GM12878 (cell line): ENCODE results near the gene INTS7. TPM values are rescaled to one million over a fixed set of nuclear protein-coding genes. Genes with fewer than 3 reads are reported as not detected.

Experiments used
- ATAC-seq: fragments of 200-7000 bp; cut with Tn5 transposase; 3 replicates; pipeline ENCODE4 v1.9.1; 2020; ENCODE audit warnings: mild to moderate bottlenecking, moderate library complexity
- BruUV-seq: library from RNA; stranded (reverse); fragments of 400-500 nt; replicated peaks from 2 replicates; lab custom pipeline; 2021; lab: Mats Ljungman, UMichigan
- CTCF ChIA-PET: fragments of 300-600 bp; sonication (Branson Sonifier 250); formaldehyde crosslinking; extraction: SDS; loops from one replicate; lab custom pipeline; 2021; ENCODE audit warnings: inconsistent platforms; lab: Yijun Ruan, JAX
- POLR2A ChIA-PET: fragments of 350-600 bp; formaldehyde crosslinking; extraction: SDS; loops from one replicate; lab custom pipeline; 2021; ENCODE audit warnings: inconsistent platforms; lab: Charles Lee
- RAD21 ChIA-PET: fragments of 300-600 bp; sonication (Branson Sonifier 250); formaldehyde crosslinking; loops from one replicate; lab custom pipeline; 2023; ENCODE audit warnings: antibody characterized with exemption; ENCODE audit not compliant: unreplicated experiment; lab: Charles Lee
- SMC1A ChIA-PET: fragments of 300-600 bp; sonication (Branson Sonifier 250); formaldehyde crosslinking; loops from one replicate; lab custom pipeline; 2023; ENCODE audit not compliant: unreplicated experiment, uncharacterized antibody; lab: Charles Lee
- DNase-seq: peaks from one replicate; pipeline ENCODE4 v3.0.0-alpha.2; 2011; ENCODE audit warnings: low read depth, low spot score
- FAIRE-seq: peaks from 3 replicates; lab custom pipeline; 2011; peaks lifted over from hg19 to GRCh38; lab: Jason Lieb, UNC
- H2AFZ ChIP-seq: 2 replicates; pipeline ENCODE4 v1.6.0; 2011; ENCODE audit warnings: low read depth, low read length, control low read depth; ENCODE audit not compliant: control insufficient read depth
- H3K27ac ChIP-seq: 2 replicates; pipeline ENCODE4 v1.5.1; 2011; ENCODE audit warnings: control low read depth; ENCODE audit not compliant: control insufficient read depth, insufficient read depth
- H3K27me3 ChIP-seq, 2 experiments: replicated peaks in 1 of 2; 2 replicates each; pipeline versions ENCODE4 v1.6.0 to v1.6.1; 2011; ENCODE audit warnings: low read length in 1 of 2; ENCODE audit not compliant: control insufficient read depth in 2 of 2, insufficient read depth in 2 of 2
- H3K36me3 ChIP-seq, 2 experiments: 2 replicates each; pipeline ENCODE4 v1.5.1; 2011; ENCODE audit warnings: low read length in 1 of 2; ENCODE audit not compliant: control insufficient read depth in 2 of 2, insufficient read depth in 2 of 2
- H3K4me1 ChIP-seq: 2 replicates; pipeline ENCODE4 v1.6.1; 2011; ENCODE audit warnings: mild to moderate bottlenecking, low read length, moderate library complexity, mixed read lengths; ENCODE audit not compliant: control insufficient read depth, insufficient read depth
- H3K4me2 ChIP-seq: 2 replicates; pipeline ENCODE4 v1.6.0; 2011; ENCODE audit warnings: control low read depth; ENCODE audit not compliant: control insufficient read depth, insufficient read depth
- H3K4me3 ChIP-seq: fragments of 200-600 bp; sonication (generic); 2 replicates; pipeline ENCODE4 v1.5.1; 2016
- H3K79me2 ChIP-seq: 2 replicates; pipeline ENCODE4 v1.6.0; 2011; ENCODE audit warnings: low read length; ENCODE audit not compliant: control insufficient read depth, insufficient read depth
- H3K9ac ChIP-seq: 2 replicates; pipeline ENCODE4 v1.8.0; 2011; ENCODE audit warnings: low read length, control low read depth, mixed read lengths; ENCODE audit not compliant: control insufficient read depth, insufficient read depth
- H3K9me3 ChIP-seq: replicated peaks from 3 replicates; pipeline ENCODE4 v1.5.1; 2011; ENCODE audit warnings: mild to moderate bottlenecking, low read length; ENCODE audit not compliant: control insufficient read depth, insufficient read depth
- H4K20me1 ChIP-seq: 2 replicates; pipeline ENCODE4 v1.6.0; 2011; ENCODE audit not compliant: control insufficient read depth, insufficient read depth
- ATF7 ChIP-seq: fragments of 450-650 bp; IDR thresholded peaks from 2 replicates; pipeline ENCODE4 v1.6.1; 2016; ENCODE audit warnings: low read depth, mild to moderate bottlenecking
- EED ChIP-seq: sonication (generic); IDR thresholded peaks from 2 replicates; pipeline ENCODE4 v1.6.1; 2016; ENCODE audit warnings: antibody characterized with exemption, low read depth
- EGR1 ChIP-seq, 2 experiments: IDR thresholded peaks; 1 replicate in 1 of 2; 2 replicates in 1 of 2; pipeline ENCODE4 v1.6.1; 2011 to 2012; ENCODE audit warnings: low read depth in 2 of 2, low read length in 2 of 2, borderline replicate concordance in 1 of 2, mild to moderate bottlenecking in 1 of 2, moderate library complexity in 1 of 2
- ETV6 ChIP-seq, 2 experiments: fragments of 450-650 bp in 1 of 2; IDR thresholded peaks in 1 of 2; conservative IDR thresholded peaks in 1 of 2; 2 replicates each; pipeline ENCODE4 v1.6.1; 2014; ENCODE audit warnings: antibody characterized with exemption in 1 of 2, borderline replicate concordance in 1 of 2, low read depth in 1 of 2, mild to moderate bottlenecking in 1 of 2, moderate library complexity in 1 of 2
- HSF1 ChIP-seq: fragments of 150-350 bp; IDR thresholded peaks from 2 replicates; pipeline ENCODE4 v1.6.1; 2014; ENCODE audit warnings: mild to moderate bottlenecking, low read depth, low read length
- IRF3 ChIP-seq: fragments of 450-650 bp; IDR thresholded peaks from 2 replicates; pipeline ENCODE4 v1.6.1; 2014; ENCODE audit warnings: mild to moderate bottlenecking
- RBBP5 ChIP-seq: fragments of 200-600 bp; sonication (generic); conservative IDR thresholded peaks from 2 replicates; pipeline ENCODE4 v1.6.1; 2016
- RELA ChIP-seq: fragments of 450-650 bp; IDR thresholded peaks from 2 replicates; pipeline ENCODE4 v1.8.0; 2014; ENCODE audit warnings: borderline replicate concordance; ENCODE audit not compliant: partially characterized antibody
- RFX5 ChIP-seq: IDR thresholded peaks from 2 replicates; pipeline ENCODE4 v1.6.1; 2011; ENCODE audit warnings: low read depth, low read length, improper control_type of control experiment
- SPI1 ChIP-seq: IDR thresholded peaks from 2 replicates; pipeline ENCODE4 v1.6.1; 2011; ENCODE audit warnings: low read depth, mild to moderate bottlenecking, low read length, moderate library complexity, borderline replicate concordance; ENCODE audit not compliant: insufficient read depth
- SREBF1 ChIP-seq: IDR thresholded peaks from 2 replicates; pipeline ENCODE4 v1.6.1; 2012; ENCODE audit warnings: mild to moderate bottlenecking, low read length
- STAT3 ChIP-seq: IDR thresholded peaks from 2 replicates; pipeline ENCODE4 v1.6.1; 2011; ENCODE audit warnings: low read depth, low read length, improper control_type of control experiment
- TARDBP ChIP-seq: IDR thresholded peaks from 2 replicates; pipeline ENCODE4 v1.6.1; 2016; ENCODE audit warnings: borderline replicate concordance
- ZBTB4 ChIP-seq: fragments of 450-650 bp; formaldehyde crosslinking; IDR thresholded peaks from 2 replicates; pipeline ENCODE4 v1.4.0; 2022; ENCODE audit warnings: mild to moderate bottlenecking, moderate library complexity
- ZNF207 ChIP-seq: fragments of 450-650 bp; IDR thresholded peaks from 2 replicates; pipeline ENCODE4 v1.6.1; 2014; ENCODE audit warnings: antibody characterized with exemption, mild to moderate bottlenecking, borderline replicate concordance
- ZNF24 ChIP-seq: fragments of 450-650 bp; IDR thresholded peaks from 2 replicates; pipeline ENCODE4 v1.6.1; 2017; ENCODE audit warnings: antibody characterized with exemption, mild to moderate bottlenecking
- WGBS: methylation state at CpG from one replicate; pipeline ENCODE4 v1.1.6; 2016; ENCODE audit warnings: low lambda C conversion rate; ENCODE audit not compliant: insufficient replicate concordance, insufficient coverage; ENCODE audit errors: missing lambda C conversion rate; 5-methylcytosine and 5-hydroxymethylcytosine counted together
- in situ Hi-C: fragments of 300-500 bp; cut with MboI; formaldehyde crosslinking; loops from 9 replicates; pipeline ENCODE4 v1.14.3; 2018; ENCODE audit warnings: mixed read lengths
- intact Hi-C: fragments of 100-400 bp; cut with micrococcal nuclease; formaldehyde crosslinking; loops from one replicate; pipeline ENCODE4 v1.14.2; 2022; ENCODE audit not compliant: unreplicated experiment
- polyA plus RNA-seq, 11 experiments: library from polyadenylated mRNA; depleted of rRNA in 4 of 11; unstranded in 6 of 11; stranded (reverse) in 5 of 11; fragments of >200 nt; fragmentation: Nextera tagmentation in 4 of 11; fragmentation: Illumina TruSeq in 1 of 11; extraction: Ambion mirVana in 4 of 11; extraction: Trizol in 1 of 11; gene quantifications; 1 replicate in 1 of 11; 2 replicates in 10 of 11; pipeline versions ENCODE4 v1.2.1 to v1.2.3, GENCODE V29; 2011 to 2016; ENCODE audit warnings: inconsistent platforms in 2 of 11, missing spikeins in 2 of 11, low read depth in 1 of 11
- total RNA-seq, 4 experiments: library from RNA; depleted of rRNA in 3 of 4; stranded (reverse); fragments of >200 nt in 3 of 4; fragmentation: Illumina TruSeq in 1 of 4; extraction: Trizol in 1 of 4; gene quantifications; 2 replicates each; pipeline versions ENCODE4 v1.2.1 to v1.2.3, GENCODE V29; 2013 to 2021

The INTS7 gene
- total and polyA plus RNA-seq, 10 of the 15 experiments (the other 5 are each of a cell fraction or from before 2014, with no cell fraction given): 17.1 to 49.1 (median 26.8) TPM

- Histone ChIP-seq H4K20me1 (no peaks in the 10 kb centered on the region), H3K27ac (peak overlapping the region; percentile 68), H3K27me3 (no peaks in the 10 kb centered on the region), H2AFZ (peak overlapping the region; percentile 46), H3K4me3 (peak overlapping the region; percentile 24; the same call in 1 of the 2 replicates), H3K36me3 (no peaks in the 10 kb centered on the region), H3K4me1 (peaks cover 62% of the 10 kb centered on the region), H3K9me3 (no peaks in the 10 kb centered on the region), H3K4me2 (peak overlapping the region; percentile 43), H3K9ac (peak overlapping the region; percentile 24; the same call in 1 of the 2 replicates), H3K79me2 (no peaks in the 10 kb centered on the region; the same call in 1 of the 2 replicates)
- ATAC-seq: peak; percentile 84
- ChIA-PET POLR2A (interaction anchor here (0.8 to 2.3 kb wide), 6 partner anchors 16 to 253 kb away, joined by 3 to 12 read pairs (median 3); no protein-coding TSS in a partner anchor), CTCF (interaction anchor here (1.0 to 3.3 kb wide), 5 partner anchors 16 to 255 kb away, joined by 3 to 26 read pairs (median 5); partner anchors contain the start of genes DTL and INTS7), RAD21 (interaction anchor here (0.9 to 2.6 kb wide), 8 partner anchors 17 to 255 kb away, joined by 3 to 54 read pairs (median 10); partner anchors contain the start of genes DTL and INTS7), SMC1A (interaction anchor here (0.5 to 3.7 kb wide), 20 partner anchors 17 to 322 kb away, joined by 3 to 30 read pairs (median 4); partner anchors contain the start of genes DTL and INTS7)
- WGBS: 0% methylated on average over 6 of the region's 6 CpGs
- in situ Hi-C loops (loop anchor here (5.0 kb wide), 2 partner anchors 103 to 238 kb away; partner anchors contain the start of gene LPGAT1), intact Hi-C loops (loop anchor here (5.0 kb wide), 4 partner anchors 48 to 253 kb away; no protein-coding TSS in a partner anchor)
- DNase-seq: peak; percentile 97
- no TSS peak for BruUV-seq
- FAIRE-seq: peak; percentile 83
- TF ChIP-seq SREBF1 (0 out of 2 replicates have a peak, but pooled peaks have one; percentile 28), SPI1 (peak; percentile 43; the same call in 1 of the 2 replicates), RELA (peak; percentile 86), TARDBP (peak; percentile 23; the same call in 1 of the 2 replicates), RBBP5 (no peak), EGR1 (IDR thresholded peaks at IDR 0.05; ENCODE audit: borderline replicate concordance in 1 of 2, low read depth in 2 of 2, low read length in 2 of 2) (peak in 1 of 2 experiments; percentile 35; a peak in 1 of 3 replicates), ZNF207 (no peak), HSF1 (no peak), ZNF24 (peak; percentile 85), RFX5 (no peak), EED (peak; percentile 96), IRF3 (0 out of 2 replicates have a peak, but pooled peaks have one; percentile 23), ZBTB4 (no peak), ATF7 (peak; percentile 96), ETV6 (conservative IDR thresholded peaks at IDR 0.05 in 1 of 2, IDR thresholded peaks at IDR 0.05 in 1 of 2; ENCODE audit: borderline replicate concordance in 1 of 2, low read depth in 1 of 2) (peak in 1 of 2 experiments; percentile 93; a peak in 2 of 4 replicates), STAT3 (peak; percentile 83; the same call in 1 of the 2 replicates)
Observed at GRCh38 chr1:211935448-211935970, 99.8 kb downstream of the INTS7 start.
